Ascending aorta (tissue), 2 donors: ENCODE data around the gene NFKB1. TPM values are rescaled to one million over a fixed set of nuclear protein-coding genes. Genes with fewer than 3 reads are reported as not detected.
A peak's percentile ranks its signal among the peaks of the same experiment; 100 is the strongest.

Experiments used
- DNase-seq, 2 donors: peaks; one replicate each; pipeline ENCODE4 v3.0.0-alpha.2; 2019; ENCODE audit warnings: low spot score in 2 of 2
- H3K27ac ChIP-seq, 2 donors: fragments of 200-600 bp; sonication (generic); one replicate each; pipeline ENCODE4 v1.5.1; 2016 to 2017; ENCODE audit warnings: mild to moderate bottlenecking in 1 of 2
- H3K27me3 ChIP-seq: fragments of 200-600 bp; sonication (generic); one replicate; pipeline ENCODE4 v1.5.1; 2017
- H3K36me3 ChIP-seq, 2 donors: fragments of 200-600 bp; sonication (generic); one replicate each; pipeline ENCODE4 v1.5.1; 2016
- H3K4me1 ChIP-seq, 2 donors: fragments of 200-600 bp; sonication (generic); one replicate each; pipeline ENCODE4 v1.5.1; 2016 to 2017; ENCODE audit warnings: mild to moderate bottlenecking in 1 of 2
- H3K4me3 ChIP-seq, 2 donors: fragments of 200-600 bp; sonication (generic); one replicate each; pipeline ENCODE4 v1.5.1; 2016 to 2017; ENCODE audit warnings: mild to moderate bottlenecking in 1 of 2
- H3K9me3 ChIP-seq, 2 donors: fragments of 200-600 bp; sonication (generic); one replicate each; pipeline ENCODE4 v1.5.1; 2016
- CTCF ChIP-seq, 3 experiments: fragments of 200-600 bp in 2 of 3; fragments of 450-650 bp in 1 of 3; sonication (generic) in 2 of 3; IDR thresholded peaks; one replicate each; pipeline ENCODE4 v1.5.1; 2016 to 2019; ENCODE audit warnings: antibody characterized with exemption in 3 of 3, mild to moderate bottlenecking in 1 of 3, moderate library complexity in 1 of 3
- intact Hi-C: fragments of 100-400 bp; cut with DNase I; formaldehyde crosslinking; loops from one replicate; pipeline ENCODE4 v1.15.1; 2023
- total RNA-seq: library from RNA; depleted of rRNA; stranded (reverse); fragments of >200 nt; gene quantifications from one replicate; pipeline ENCODE4 v1.1.0, GENCODE V29; 2016

Gene NFKB1
- total RNA-seq, 1 donor from 2014 or later: 34.5 TPM

DNA sequence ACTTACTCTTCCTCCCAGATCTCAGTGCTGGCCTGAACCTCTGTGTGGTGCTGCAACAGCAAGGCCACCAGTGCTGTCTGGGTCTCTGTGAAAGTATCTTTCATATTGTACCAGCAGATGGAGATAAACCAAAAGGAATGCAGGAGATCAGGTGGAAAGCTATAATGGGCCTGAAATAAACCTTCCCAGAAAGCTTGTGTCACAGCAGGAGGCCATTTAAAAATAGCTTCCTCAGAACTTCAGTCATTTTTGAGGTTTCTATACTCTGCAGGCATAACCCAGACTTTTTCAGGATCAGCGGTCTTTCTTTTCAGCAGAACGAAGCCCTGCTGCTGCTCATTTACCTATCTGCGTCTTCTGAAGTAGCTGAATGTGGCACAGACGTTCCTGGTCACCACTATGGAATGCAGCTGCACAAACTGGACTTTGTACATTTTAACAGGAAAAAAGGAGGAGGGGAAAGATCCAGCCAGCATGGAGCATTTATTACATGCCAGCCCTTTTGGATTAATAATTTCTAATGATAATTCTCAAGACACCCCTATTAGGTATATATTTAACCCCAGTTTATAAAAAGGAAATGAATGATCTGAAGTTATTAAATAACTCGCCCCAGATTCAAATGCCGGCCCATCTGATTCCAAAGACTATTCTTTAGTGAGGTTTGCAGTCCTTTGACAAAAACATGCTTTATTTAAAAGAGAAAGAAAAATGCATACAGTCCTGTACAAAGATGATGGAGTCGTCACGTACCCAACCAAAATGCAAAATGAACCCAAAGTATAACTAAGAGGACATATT is 119.7 kb downstream of the NFKB1 start:
- peak; percentile 40 to 55 (median 53) for TF ChIP-seq CTCF (IDR thresholded peaks at IDR 0.05)
- H3K36me3 ChIP-seq: peaks cover 8% of the 10 kb centered on the region in 2 donors
- H3K4me3 ChIP-seq: peak overlapping the region in 1 of 2 donors; percentile 38
- H3K27ac ChIP-seq: peak overlapping the region; percentile 52 to 62
- no peaks in the 10 kb centered on the region for H3K4me1 ChIP-seq
- no peaks in the 10 kb centered on the region for H3K27me3 ChIP-seq
- DNase-seq: no peak
- H3K9me3 ChIP-seq: no peaks in the 10 kb centered on the region
- intact Hi-C loops: loop anchor here (1.0 to 5.0 kb wide), 5 partner anchors 189 to 470 kb away; partner anchors contain the start of genes CISD2 and UBE2D3

DNA sequence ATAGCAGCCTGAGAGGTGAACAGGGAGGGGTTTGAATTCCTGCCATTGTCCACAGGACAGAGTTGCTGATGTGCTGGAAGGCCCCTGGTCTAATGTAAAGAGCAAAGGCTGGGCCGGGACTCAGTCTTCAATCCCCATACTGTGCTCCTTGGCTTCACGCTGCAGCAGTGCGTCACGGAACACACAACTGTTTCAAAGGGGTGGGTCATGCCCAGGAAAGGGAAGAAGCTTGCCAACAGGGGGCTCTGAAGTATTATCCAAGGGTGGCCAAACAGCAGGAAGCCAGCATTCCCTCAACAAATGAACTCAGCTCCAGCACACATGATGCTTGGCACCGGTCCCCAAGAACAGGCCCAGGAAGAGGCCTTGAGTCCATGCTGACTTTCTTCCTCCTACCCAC is 122.5 kb downstream of the NFKB1 start:
- no peak for TF ChIP-seq CTCF (IDR thresholded peaks at IDR 0.05)
- Histone ChIP-seq H3K27me3 (no peaks in the 10 kb centered on the region), H3K27ac (no peak overlapping the region), H3K4me3 (no peak overlapping the region), H3K9me3 (no peaks in the 10 kb centered on the region), H3K4me1 (no peaks in the 10 kb centered on the region), H3K36me3 (no peaks in the 10 kb centered on the region)
- no peak for DNase-seq
- intact Hi-C loops: loop anchor here (5.0 kb wide), 2 partner anchors 191 to 204 kb away; partner anchors contain the start of gene UBE2D3

DNA sequence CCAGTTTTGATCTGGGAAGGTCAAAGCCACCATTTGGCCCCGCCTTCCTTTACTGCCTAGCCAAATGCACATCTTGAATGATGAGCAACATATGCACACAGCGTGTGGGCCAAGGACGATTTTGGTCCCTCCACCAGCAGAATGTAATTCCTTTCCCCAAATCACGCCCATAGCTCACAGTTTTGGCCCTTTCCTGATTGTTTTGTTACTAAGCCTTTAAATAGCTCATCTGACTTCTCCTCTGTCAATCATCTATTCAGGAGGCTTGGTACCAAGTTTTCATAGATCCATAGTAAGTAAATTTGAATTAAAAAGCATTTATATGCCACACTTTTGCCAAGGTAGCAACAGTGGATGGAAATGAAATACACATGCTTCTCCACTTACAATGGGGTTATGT is 123.3 kb downstream of the NFKB1 start:
- intact Hi-C loops: loop anchor here (5.0 kb wide), 2 partner anchors 192 to 203 kb away; partner anchors contain the start of gene UBE2D3
- TF ChIP-seq CTCF (IDR thresholded peaks at IDR 0.05): no peak

GRCh38 chr4:102625232-102625930 is 124.2 kb downstream of the NFKB1 start:
- H3K4me1 ChIP-seq: no peaks in the 10 kb centered on the region
- H3K27me3 ChIP-seq: no peaks in the 10 kb centered on the region
- no peaks in the 10 kb centered on the region for H3K36me3 ChIP-seq
- no peak for DNase-seq
- no peak overlapping the region for H3K4me3 ChIP-seq
- intact Hi-C loops: loop anchor here (5.0 kb wide), 1 partner anchor 178 kb away; no protein-coding TSS in a partner anchor
- peak in 1 of 3 experiments; percentile 30 for TF ChIP-seq CTCF (IDR thresholded peaks at IDR 0.05)
- no peaks in the 10 kb centered on the region for H3K9me3 ChIP-seq
- no peak overlapping the region for H3K27ac ChIP-seq

More for the DNA sequence above, 123.3 kb downstream of the NFKB1 start:
- no peaks in the 10 kb centered on the region for H3K36me3 ChIP-seq
- H3K4me3 ChIP-seq: no peak overlapping the region
- H3K27me3 ChIP-seq: no peaks in the 10 kb centered on the region
- no peaks in the 10 kb centered on the region for H3K4me1 ChIP-seq
- H3K9me3 ChIP-seq: no peaks in the 10 kb centered on the region
- H3K27ac ChIP-seq: no peak overlapping the region
- no peak for DNase-seq

- H3K27ac ChIP-seq: no peak overlapping the region
- H3K9me3 ChIP-seq: no peaks in the 10 kb centered on the region
- TF ChIP-seq CTCF (IDR thresholded peaks at IDR 0.05): no peak
- H3K4me3 ChIP-seq: no peak overlapping the region
- DNase-seq: no peak
- peaks cover 7 to 10% of the 10 kb centered on the region in 2 donors for H3K36me3 ChIP-seq
- intact Hi-C loops: loop anchor here (5.0 kb wide), 1 partner anchor 181 kb away; no protein-coding TSS in a partner anchor
- H3K4me1 ChIP-seq: no peaks in the 10 kb centered on the region
- H3K27me3 ChIP-seq: no peaks in the 10 kb centered on the region
Observed at GRCh38 chr4:102627831-102628523, 126.8 kb downstream of the NFKB1 start.
